Measurements from ENCODE around the gene HOXC11. TPM values are rescaled to one million over a fixed set of nuclear protein-coding genes. Genes with fewer than 3 reads are reported as not detected.

The HOXC11 gene
- total and polyA plus RNA-seq, 7 donors, result not detected

DNA sequence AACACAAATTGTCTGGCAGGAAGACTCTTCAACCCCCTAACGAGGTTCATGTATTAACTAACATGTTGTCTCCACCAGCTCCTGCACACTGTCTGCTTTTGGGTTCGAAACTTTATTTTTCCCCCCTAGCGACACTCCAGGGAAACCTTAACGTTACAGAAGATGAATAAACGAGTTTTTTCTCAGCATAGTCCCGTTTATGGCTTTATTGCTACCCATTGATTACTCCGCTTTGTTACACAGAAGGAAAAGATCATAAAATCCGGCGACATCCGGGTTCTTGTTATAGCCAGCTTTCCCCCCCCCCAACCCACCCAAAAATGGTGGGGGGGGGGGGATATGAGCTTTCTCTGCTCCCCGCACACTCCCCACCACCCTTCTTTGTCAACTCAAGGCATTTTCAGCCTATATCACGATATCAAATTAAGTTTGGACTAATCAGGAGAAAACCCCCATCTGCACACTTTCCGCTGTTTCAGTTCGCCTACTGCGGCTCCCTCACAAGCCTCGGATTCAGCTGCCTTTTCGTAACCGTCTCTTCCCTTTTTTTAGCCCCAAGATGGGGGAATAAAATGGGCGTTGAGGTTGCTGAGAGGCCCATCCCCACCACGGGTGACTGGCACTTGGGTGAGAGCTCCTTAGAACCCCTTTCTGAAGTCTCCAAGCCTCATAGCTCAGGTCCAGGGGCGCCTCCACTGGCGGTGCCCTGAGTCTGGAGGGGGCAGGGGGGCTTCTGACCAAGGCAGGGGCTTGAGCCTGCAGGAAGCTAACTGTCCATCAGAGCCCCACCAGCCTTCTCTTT is 53.9 kb downstream of the HOXC11 start:
- no peak for DNase-seq
- WGBS, 2 donors, result 6 to 9% methylated on average over 22 of the region's 22 CpGs
- Histone ChIP-seq H3K4me3 (no peak overlapping the region), H3K27me3 (peaks cover 59 to 100% (median 100%) of the 10 kb centered on the region in 3 donors), H3K36me3 (no peaks in the 10 kb centered on the region), H3K27ac (no peak overlapping the region), H3K9me3 (no peaks in the 10 kb centered on the region), H3K4me1 (peaks cover 0 to 22% (median 17%) of the 10 kb centered on the region in 4 donors)
- intact Hi-C loops (cut with DNase I), result no loop called here
- TF ChIP-seq EP300 (IDR thresholded peaks at IDR 0.05), result no peak
- TF ChIP-seq POLR2AphosphoS5 (IDR thresholded peaks at IDR 0.05), result no peak
- TF ChIP-seq POLR2A (IDR thresholded peaks at IDR 0.05), result no peak
- TF ChIP-seq, protein P1, sequence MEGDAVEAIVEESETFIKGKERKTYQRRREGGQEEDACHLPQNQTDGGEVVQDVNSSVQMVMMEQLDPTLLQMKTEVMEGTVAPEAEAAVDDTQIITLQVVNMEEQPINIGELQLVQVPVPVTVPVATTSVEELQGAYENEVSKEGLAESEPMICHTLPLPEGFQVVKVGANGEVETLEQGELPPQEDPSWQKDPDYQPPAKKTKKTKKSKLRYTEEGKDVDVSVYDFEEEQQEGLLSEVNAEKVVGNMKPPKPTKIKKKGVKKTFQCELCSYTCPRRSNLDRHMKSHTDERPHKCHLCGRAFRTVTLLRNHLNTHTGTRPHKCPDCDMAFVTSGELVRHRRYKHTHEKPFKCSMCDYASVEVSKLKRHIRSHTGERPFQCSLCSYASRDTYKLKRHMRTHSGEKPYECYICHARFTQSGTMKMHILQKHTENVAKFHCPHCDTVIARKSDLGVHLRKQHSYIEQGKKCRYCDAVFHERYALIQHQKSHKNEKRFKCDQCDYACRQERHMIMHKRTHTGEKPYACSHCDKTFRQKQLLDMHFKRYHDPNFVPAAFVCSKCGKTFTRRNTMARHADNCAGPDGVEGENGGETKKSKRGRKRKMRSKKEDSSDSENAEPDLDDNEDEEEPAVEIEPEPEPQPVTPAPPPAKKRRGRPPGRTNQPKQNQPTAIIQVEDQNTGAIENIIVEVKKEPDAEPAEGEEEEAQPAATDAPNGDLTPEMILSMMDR (IDR thresholded peaks at IDR 0.05), result no peak

Small RNA genes lying within 50 kb of the gene (small RNA-seq; reads per million reads assigned to genes)
- gene AC012531.3 (0 reads per million in 3 donors), gene AC012531.4 (0 reads per million in 3 donors), gene MIR196A2 (0.58 to 1.6 (median 1.3) reads per million in 3 donors), gene RF01905 (0 reads per million in 3 donors), gene RF01906 (0 reads per million in 3 donors)

Other genes with a start within 250 kb of the HOXC11 start
- 100 to 1,000 TPM; 232 to 322 (median 303) TPM for gene CALCOCO1, start 245.7 kb upstream of the HOXC11 start, total RNA-seq
- 10 to 100 TPM; 24.0 to 59.5 (median 54.7) TPM for gene CALCOCO1, start 245.7 kb upstream of the HOXC11 start, polyA plus RNA-seq
- gene CISTR, start 221.1 kb upstream of the HOXC11 start, total RNA-seq, result not detected
- not detected for gene CISTR, start 221.1 kb upstream of the HOXC11 start, polyA plus RNA-seq
- not detected for gene HOXC13, start 34.3 kb upstream of the HOXC11 start, total RNA-seq
- under 1 TPM in 1 of 3 donors, not detected in 2; 0.60 TPM for gene HOXC13, start 34.3 kb upstream of the HOXC11 start, polyA plus RNA-seq
- gene HOXC12, start 18.2 kb upstream of the HOXC11 start, total RNA-seq, result not detected
- gene HOXC12, start 18.2 kb upstream of the HOXC11 start, polyA plus RNA-seq, result not detected
- not detected for gene HOTAIR, start 1.8 kb downstream of the HOXC11 start, total RNA-seq
- gene HOTAIR, start 1.8 kb downstream of the HOXC11 start, polyA plus RNA-seq, result not detected
- not detected for gene HOXC10, start 12.0 kb downstream of the HOXC11 start, total RNA-seq
- not detected for gene HOXC10, start 12.0 kb downstream of the HOXC11 start, polyA plus RNA-seq
- gene HOXC9, start 27.0 kb downstream of the HOXC11 start, total RNA-seq, result not detected
- under 1 TPM in 1 of 3 donors, not detected in 2; 0.04 TPM for gene HOXC9, start 27.0 kb downstream of the HOXC11 start, polyA plus RNA-seq
- not detected for gene HOXC8, start 35.9 kb downstream of the HOXC11 start, total RNA-seq
- 1 to 10 TPM in 1 of 3 donors, not detected in 2; 1.8 TPM for gene HOXC8, start 35.9 kb downstream of the HOXC11 start, polyA plus RNA-seq
- not detected for gene HOXC6, start 55.3 kb downstream of the HOXC11 start, total RNA-seq
- not detected for gene HOXC6, start 55.3 kb downstream of the HOXC11 start, polyA plus RNA-seq
- 1 to 10 TPM in 1 of 4 donors, not detected in 3; 1.4 TPM for gene HOXC5, start 59.9 kb downstream of the HOXC11 start, total RNA-seq
- gene HOXC5, start 59.9 kb downstream of the HOXC11 start, polyA plus RNA-seq, result under 1 TPM in 1 of 3 donors, not detected in 2; 0.03 TPM
- 1 to 10 TPM in 1 of 4 donors, under 1 TPM in 2, not detected in 1; 0.66 to 1.2 (median 0.71) TPM for gene HOXC4, start 80.7 kb downstream of the HOXC11 start, total RNA-seq
- gene HOXC4, start 80.7 kb downstream of the HOXC11 start, polyA plus RNA-seq, result under 1 TPM in 1 of 3 donors, not detected in 2; 0.38 TPM
- gene SMUG1, start 215.9 kb downstream of the HOXC11 start, total RNA-seq, result 10 to 100 TPM; 21.4 to 40.4 (median 38.1) TPM
- gene SMUG1, start 215.9 kb downstream of the HOXC11 start, polyA plus RNA-seq, result 10 to 100 TPM; 21.5 to 64.7 (median 43.8) TPM

All from sigmoid colon (tissue), 7 donors.